Measurements from ENCODE around the gene TPP2.

- no peak for TF ChIP-seq CTCF (IDR thresholded peaks at IDR 0.05)
- TF ChIP-seq POLR2A (IDR thresholded peaks at IDR 0.05) = no peak
Measured at GRCh38 chr13:102566513-102566912, 30.3 kb upstream of the TPP2 start.

Measured in thyroid gland (tissue), 4 donors.